Parathyroid adenoma (tissue), 2 donors: ENCODE data around the gene MAD1L1.

Source experiments
- H2AFZ ChIP-seq: fragments of 300-600 bp; sonication (generic); one replicate; pipeline ENCODE4 v1.7.0; 2017; ENCODE audit warnings: antibody characterized with exemption, mild to moderate bottlenecking
- H3K27ac ChIP-seq: fragments of 300-600 bp; sonication (generic); one replicate; pipeline ENCODE4 v1.7.0; 2017
- H3K27me3 ChIP-seq: fragments of 300-600 bp; sonication (generic); one replicate; pipeline ENCODE4 v1.7.0; 2017; ENCODE audit warnings: low read length; ENCODE audit not compliant: control insufficient read depth, insufficient read depth
- H3K36me3 ChIP-seq: fragments of 300-600 bp; sonication (generic); one replicate; pipeline ENCODE4 v1.7.0; 2017; ENCODE audit warnings: low read length; ENCODE audit not compliant: control insufficient read depth, insufficient read depth
- H3K4me1 ChIP-seq: fragments of 300-600 bp; sonication (generic); one replicate; pipeline ENCODE4 v1.7.0; 2017; ENCODE audit warnings: control low read depth
- H3K4me2 ChIP-seq: fragments of 300-600 bp; sonication (generic); one replicate; pipeline ENCODE4 v1.7.0; 2017; ENCODE audit warnings: low read length
- H3K4me3 ChIP-seq: fragments of 300-600 bp; sonication (generic); one replicate; pipeline ENCODE4 v1.7.0; 2017; ENCODE audit warnings: low read depth, low read length
- H3K79me2 ChIP-seq: fragments of 300-600 bp; sonication (generic); one replicate; pipeline ENCODE4 v1.7.0; 2017; ENCODE audit warnings: control low read depth
- H3K9ac ChIP-seq: fragments of 300-600 bp; sonication (generic); one replicate; pipeline ENCODE4 v1.7.0; 2017; ENCODE audit warnings: mild to moderate bottlenecking
- H3K9me3 ChIP-seq: fragments of 300-600 bp; sonication (generic); one replicate; pipeline ENCODE4 v1.7.0; 2017; ENCODE audit warnings: low read length; ENCODE audit not compliant: control insufficient read depth
- TF ChIP-seq, protein P1 (sequence below): fragments of 300-600 bp; sonication (generic); IDR thresholded peaks from one replicate; pipeline ENCODE4 v1.7.0; 2017; ENCODE audit warnings: antibody characterized with exemption, mild to moderate bottlenecking
- donor health status: primary hyperparathyroidism.

MAD1L1 gene

DNA sequence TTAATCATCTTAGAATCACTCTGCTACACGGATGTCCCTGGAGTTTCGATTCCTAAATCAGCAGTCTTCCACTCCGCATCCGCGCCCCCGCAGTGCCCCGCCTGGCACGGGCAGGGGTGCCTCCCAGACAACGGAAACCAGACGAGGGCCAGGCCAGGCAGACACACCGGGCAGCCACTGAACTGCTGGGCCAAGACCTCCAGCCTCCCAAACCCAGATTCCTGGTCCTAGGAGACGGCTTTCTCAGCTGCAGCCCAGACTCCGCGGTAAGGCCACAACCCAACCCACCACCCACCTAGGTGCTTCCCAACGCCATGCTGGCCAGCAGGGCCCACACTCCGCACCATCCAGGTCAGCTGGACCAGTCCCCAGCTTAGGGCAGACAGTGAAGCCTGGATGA lies 33.2 kb downstream of the MAD1L1 start:
- TF ChIP-seq, protein P1, sequence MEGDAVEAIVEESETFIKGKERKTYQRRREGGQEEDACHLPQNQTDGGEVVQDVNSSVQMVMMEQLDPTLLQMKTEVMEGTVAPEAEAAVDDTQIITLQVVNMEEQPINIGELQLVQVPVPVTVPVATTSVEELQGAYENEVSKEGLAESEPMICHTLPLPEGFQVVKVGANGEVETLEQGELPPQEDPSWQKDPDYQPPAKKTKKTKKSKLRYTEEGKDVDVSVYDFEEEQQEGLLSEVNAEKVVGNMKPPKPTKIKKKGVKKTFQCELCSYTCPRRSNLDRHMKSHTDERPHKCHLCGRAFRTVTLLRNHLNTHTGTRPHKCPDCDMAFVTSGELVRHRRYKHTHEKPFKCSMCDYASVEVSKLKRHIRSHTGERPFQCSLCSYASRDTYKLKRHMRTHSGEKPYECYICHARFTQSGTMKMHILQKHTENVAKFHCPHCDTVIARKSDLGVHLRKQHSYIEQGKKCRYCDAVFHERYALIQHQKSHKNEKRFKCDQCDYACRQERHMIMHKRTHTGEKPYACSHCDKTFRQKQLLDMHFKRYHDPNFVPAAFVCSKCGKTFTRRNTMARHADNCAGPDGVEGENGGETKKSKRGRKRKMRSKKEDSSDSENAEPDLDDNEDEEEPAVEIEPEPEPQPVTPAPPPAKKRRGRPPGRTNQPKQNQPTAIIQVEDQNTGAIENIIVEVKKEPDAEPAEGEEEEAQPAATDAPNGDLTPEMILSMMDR, result no peak
- Histone ChIP-seq H3K4me3 (no peak overlapping the region), H3K4me1 (no peaks in the 10 kb centered on the region), H3K4me2 (no peak overlapping the region), H3K27ac (no peak overlapping the region), H3K9ac (no peak overlapping the region), H3K9me3 (no peaks in the 10 kb centered on the region), H3K79me2 (peaks cover 2% of the 10 kb centered on the region), H3K36me3 (no peaks in the 10 kb centered on the region), H3K27me3 (no peaks in the 10 kb centered on the region), H2AFZ (no peak overlapping the region)

DNA sequence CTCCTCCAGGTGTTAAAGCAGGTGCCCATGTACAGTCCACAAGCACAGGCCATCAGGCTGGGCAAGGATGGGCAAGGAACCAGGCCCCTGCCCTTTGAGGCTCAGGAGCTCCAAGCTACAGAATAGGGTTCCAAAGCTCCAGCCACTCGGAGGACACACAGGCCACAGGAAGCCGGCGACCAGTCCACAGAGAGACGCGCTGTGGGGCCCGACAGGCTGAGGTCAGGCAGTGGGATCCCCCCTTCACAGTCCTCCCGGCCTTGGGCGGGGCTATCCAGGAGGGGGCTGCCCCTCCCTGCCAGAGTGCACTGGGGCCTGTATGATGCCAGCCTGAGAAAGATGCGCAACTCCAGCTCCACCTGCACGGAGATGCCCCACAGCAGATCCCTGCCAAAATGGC lies 34.0 kb downstream of the MAD1L1 start:
- Histone ChIP-seq H3K9me3 (no peaks in the 10 kb centered on the region), H3K4me3 (no peak overlapping the region), H3K36me3 (no peaks in the 10 kb centered on the region), H3K9ac (no peak overlapping the region), H3K27ac (no peak overlapping the region), H3K4me1 (no peaks in the 10 kb centered on the region), H2AFZ (no peak overlapping the region), H3K4me2 (no peak overlapping the region), H3K27me3 (no peaks in the 10 kb centered on the region), H3K79me2 (peaks cover 2% of the 10 kb centered on the region)
- TF ChIP-seq, protein P1, result no peak

DNA sequence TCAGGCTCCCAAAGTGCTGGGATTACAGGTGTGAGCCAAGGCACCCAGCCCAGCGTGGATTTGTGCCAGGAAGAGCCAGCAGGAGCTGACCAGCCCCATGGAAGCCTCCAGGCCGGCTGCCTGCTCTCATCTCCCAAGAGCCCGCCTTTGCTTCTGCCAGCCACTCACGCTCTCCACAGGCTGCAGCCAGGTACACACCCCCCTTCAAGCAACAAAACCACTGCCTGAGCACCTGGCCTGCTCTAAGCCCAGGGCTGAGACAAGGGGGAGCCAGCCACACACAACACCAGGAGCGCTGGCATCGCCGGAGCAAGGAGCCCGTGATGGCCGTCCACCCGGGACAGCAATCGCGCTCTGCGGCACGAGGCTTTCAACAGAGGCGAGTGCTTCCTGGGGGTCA lies 34.5 kb downstream of the MAD1L1 start:
- no peak overlapping the region for H3K9ac ChIP-seq
- no peaks in the 10 kb centered on the region for H3K36me3 ChIP-seq
- TF ChIP-seq, protein P1, result no peak
- peaks cover 2% of the 10 kb centered on the region for H3K79me2 ChIP-seq
- no peak overlapping the region for H3K4me2 ChIP-seq
- no peak overlapping the region for H2AFZ ChIP-seq
- no peak overlapping the region for H3K27ac ChIP-seq
- H3K9me3 ChIP-seq, result no peaks in the 10 kb centered on the region
- H3K4me1 ChIP-seq, result no peaks in the 10 kb centered on the region
- no peaks in the 10 kb centered on the region for H3K27me3 ChIP-seq
- H3K4me3 ChIP-seq, result no peak overlapping the region

DNA sequence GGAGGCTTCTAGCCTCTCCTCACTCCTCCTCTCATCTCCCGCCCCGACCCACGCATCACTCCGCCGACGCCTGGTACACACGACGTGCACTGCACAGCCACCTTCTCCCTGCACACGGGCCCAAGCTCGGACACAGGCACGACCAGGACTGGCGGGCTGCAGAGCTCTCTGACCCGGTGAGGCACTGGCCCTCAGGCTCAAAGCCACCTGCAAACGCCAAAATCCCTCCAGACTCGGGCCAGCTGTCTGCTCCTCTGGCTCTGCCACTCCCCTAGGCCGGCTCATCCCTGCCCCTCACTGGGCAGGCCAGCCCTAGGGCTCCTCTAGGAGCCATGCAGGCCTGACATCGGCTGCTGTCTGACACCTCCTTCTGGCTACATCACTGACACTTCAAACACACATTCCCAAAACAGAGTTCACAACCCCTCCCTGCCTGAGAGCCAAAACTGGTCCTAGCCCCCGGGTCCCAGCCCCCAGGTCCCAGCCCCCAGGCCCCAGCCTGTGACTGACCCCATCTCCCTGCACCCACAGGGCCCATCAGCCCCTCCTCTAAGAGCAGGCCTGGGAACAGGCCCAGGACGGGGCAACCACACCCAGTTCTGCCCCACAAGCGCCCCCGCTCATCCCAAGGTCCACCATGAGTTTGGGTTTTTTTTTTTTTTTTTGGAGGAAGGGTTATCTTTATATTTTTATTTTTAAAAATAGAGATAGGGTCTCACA lies 35.1 kb downstream of the MAD1L1 start:
- Histone ChIP-seq H3K79me2 (peaks cover 2% of the 10 kb centered on the region), H3K4me3 (no peak overlapping the region), H2AFZ (no peak overlapping the region), H3K27me3 (no peaks in the 10 kb centered on the region), H3K4me2 (no peak overlapping the region), H3K36me3 (no peaks in the 10 kb centered on the region), H3K9me3 (no peaks in the 10 kb centered on the region), H3K27ac (no peak overlapping the region), H3K9ac (no peak overlapping the region), H3K4me1 (no peaks in the 10 kb centered on the region)
- TF ChIP-seq, protein P1, result no peak
